HG03196 (cell line): ENCODE results near the gene GRID1.

Experiments
- ATAC-seq: cut with Tn5 transposase; IDR thresholded peaks from one replicate; pipeline ENCODE4 v1.9.1; 2021; ENCODE audit not compliant: unreplicated experiment

The GRID1 gene

DNA sequence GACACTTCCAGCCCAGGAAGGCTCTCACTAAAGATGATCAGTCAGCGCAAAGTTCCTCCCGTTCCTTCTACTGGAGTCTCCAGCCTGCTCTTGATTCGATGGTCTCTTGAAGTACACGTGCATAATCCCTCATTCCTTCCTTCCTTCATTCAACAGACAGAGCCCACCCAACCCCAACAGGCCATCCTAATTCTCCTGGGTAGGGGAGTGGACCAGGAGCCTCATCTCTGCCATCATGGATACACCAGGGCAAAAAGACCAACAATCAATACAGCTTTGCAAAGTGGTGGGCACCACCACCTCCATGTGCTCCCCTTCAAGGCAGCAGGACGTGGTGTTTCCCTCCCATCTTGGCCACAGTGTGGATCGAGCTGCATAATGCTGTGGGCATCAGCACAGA, 446.3 kb downstream of the GRID1 start:
- ATAC-seq = no peak

- no peak for ATAC-seq
These were observed 447.0 kb downstream of the GRID1 start for GRCh38 chr10:85919491-85920021.

GRCh38 chr10:85918371-85918770, 448.2 kb downstream of the GRID1 start:
- no peak for ATAC-seq

GRCh38 chr10:85917601-85918000, 449.0 kb downstream of the GRID1 start:
- ATAC-seq = no peak

- ATAC-seq = no peak
These were observed 449.5 kb downstream of the GRID1 start for GRCh38 chr10:85916994-85917573.

DNA sequence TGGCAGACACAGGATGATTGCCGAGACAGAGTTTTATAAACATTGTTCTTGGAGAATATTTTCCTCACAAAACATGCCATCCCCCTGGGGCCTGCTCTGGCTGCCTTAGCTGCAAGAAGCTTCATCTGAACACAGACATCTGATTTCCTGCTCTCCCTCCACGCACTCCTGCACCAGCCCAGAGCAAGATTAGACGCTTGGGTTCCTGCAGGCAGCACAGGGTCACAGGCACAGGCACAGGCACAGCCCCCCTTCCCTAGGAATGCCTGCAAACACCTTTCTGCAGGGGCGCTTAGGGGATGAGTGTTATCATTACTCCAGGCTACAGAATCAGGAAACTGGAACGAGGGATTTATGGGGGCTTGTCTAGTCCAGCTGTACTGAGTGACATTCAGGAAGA, 450.3 kb downstream of the GRID1 start:
- no peak for ATAC-seq

DNA sequence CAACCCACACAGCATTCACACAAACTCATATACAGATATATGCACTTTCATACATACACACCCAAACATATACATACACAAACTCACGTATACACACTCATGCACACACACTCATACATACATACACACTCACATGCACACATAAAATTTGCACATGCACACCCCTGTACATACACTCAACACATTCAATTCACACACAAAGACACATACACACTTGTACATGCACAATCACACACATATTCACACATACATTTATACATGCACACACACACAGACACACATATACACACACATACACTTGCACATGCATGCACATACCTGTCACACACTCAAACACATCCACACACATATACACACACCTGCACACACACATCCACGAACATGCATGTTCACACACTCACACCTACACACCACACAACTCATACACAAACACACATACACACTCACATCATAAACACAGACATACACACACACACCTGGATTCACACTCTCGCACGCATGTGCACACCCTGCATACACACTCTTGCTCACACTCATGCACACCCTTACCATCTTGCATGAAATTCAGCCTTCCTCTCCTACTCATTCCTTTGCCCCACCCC, 451.2 kb downstream of the GRID1 start:
- no peak for ATAC-seq

DNA sequence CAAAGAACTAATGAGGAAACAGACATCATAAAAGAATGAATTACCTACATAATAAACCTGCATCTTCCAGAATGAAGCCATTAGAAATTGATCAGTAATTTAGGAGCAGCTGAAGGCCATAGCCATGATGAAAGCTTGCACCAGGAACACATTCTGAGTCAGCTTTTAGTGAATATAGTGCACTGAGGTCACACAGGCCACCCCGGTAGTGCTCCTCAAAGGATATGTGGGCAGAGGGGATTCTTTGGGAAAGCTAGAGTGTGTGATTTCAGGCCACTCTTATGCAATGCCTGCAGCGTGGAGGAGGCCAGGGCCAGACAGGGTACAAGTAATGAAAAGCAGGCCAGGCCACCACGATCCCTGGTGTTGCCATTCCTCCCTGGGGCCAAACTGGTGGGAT, 451.9 kb downstream of the GRID1 start:
- ATAC-seq = no peak

GRCh38 chr10:85908462-85908861, 458.1 kb downstream of the GRID1 start:
- ATAC-seq = no peak

GRCh38 chr10:85902051-85902450, 464.5 kb downstream of the GRID1 start:
- ATAC-seq = no peak

GRCh38 chr10:85901599-85901998, 465.0 kb downstream of the GRID1 start:
- ATAC-seq = no peak

GRCh38 chr10:85900487-85900886, 466.1 kb downstream of the GRID1 start:
- no peak for ATAC-seq

DNA sequence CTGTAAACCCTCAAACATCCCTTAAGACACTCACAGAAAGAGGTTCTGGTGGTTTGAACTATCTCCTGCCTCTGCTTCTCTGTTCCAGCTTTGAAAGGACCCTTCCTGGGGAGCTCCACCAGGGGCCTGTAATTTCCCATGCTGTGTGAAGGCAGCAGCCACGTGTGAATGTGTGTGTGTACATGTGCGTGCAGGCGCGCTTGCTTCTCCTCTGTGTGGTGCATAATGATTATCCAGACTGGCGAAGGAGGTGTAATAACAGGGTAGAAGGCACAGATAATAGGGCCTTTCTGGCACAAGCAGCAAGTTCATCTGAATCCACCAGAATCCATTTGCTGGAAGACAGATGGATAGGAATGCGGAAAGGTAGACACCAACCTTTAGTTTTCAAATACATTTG, 466.5 kb downstream of the GRID1 start:
- no peak for ATAC-seq

GRCh38 chr10:85891472-85891871, 475.1 kb downstream of the GRID1 start:
- no peak for ATAC-seq

- ATAC-seq = no peak
These were observed 478.0 kb downstream of the GRID1 start for GRCh38 chr10:85888559-85888958.

- ATAC-seq = no peak
These were observed 478.6 kb downstream of the GRID1 start for GRCh38 chr10:85888004-85888403.

GRCh38 chr10:85874208-85874607, 492.4 kb downstream of the GRID1 start:
- ATAC-seq = no peak

- ATAC-seq = no peak
These were observed 493.5 kb downstream of the GRID1 start for GRCh38 chr10:85873063-85873462.

DNA sequence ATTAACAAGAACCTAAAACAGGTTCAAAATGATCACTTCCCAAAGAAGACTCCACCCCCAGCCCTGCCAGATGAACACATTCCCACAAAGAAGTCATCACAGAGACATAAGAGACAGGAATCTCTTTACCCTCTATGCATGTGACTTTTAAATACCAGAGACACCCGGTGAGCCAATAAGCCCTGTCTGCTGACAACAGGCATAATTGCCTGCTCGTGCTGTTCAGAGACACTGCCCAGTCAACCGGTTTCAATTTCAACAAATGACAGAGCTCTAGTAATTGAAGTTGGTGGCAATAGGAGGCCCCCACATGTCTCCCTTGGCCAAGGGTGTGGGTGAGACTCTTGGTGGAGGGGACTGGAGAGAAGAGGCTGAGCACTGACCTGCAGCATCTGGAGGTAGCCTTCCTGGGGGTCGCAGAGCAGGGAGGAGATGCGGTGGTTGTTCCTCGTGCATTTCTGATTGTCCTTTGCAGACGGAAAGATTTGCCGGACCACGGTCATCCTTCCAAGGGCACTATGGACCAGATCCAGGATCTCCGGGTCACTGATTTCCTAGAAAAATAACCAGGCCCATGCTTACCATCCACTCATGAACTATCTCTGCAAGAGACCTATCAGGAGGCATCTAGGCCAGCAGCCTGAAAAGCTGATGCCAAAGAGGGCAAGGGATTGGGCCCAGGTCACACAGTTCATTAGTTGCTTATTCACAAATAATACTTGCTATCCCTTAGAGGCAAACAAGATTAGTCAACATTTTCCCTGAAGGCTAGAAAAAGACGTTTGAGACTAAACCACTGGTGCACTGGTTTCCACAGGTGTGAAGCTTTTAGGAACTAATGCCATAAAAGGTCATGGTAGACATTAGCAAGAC, 497.7 kb downstream of the GRID1 start:
- no peak for ATAC-seq

DNA sequence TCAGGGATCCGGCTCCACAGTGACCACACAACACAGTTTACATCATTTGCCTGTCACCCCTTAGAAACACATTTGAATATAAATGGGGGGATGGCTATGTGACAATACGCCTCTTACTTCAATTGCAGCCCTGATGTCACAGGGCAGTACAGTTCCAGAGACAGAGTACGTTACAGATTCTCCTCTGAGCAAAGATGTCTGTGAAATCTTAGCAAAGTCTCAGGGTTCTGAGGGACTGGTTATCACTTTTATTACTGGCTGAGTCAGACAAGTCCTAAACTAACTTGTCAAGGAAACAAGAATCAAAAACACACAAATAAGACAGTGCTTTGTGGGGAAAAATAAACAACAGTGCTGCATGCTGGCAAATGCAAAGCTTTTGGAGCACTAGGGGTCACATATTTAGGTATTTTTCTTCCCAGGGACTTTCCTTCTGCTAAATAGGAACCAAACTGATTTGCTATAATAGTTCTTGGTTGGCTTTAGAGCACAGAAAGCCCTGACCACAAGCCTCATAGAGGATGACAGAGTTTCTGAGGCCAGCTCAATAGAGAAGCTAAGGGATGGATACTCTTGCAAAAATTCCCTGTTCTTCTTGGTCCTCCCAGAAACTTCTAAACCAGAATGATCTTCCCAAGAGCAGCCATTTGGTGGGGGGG, 501.6 kb downstream of the GRID1 start:
- no peak for ATAC-seq

- no peak for ATAC-seq
These were observed 502.4 kb downstream of the GRID1 start for GRCh38 chr10:85864173-85864549.
